A549 treated with RU486 at 1 μM for 4 hours (cell line): ENCODE data around the gene FBXL16. TPM values are rescaled to one million over a fixed set of nuclear protein-coding genes. Genes with fewer than 3 reads are reported as not detected.

ENCODE experiments used
- total RNA-seq: library from RNA; stranded (reverse); fragments of 200-300 nt; extraction: Qiagen RNA extraction; gene quantifications from 5 replicates; pipeline ENCODE4 v1.2.3, GENCODE V29; 2022; ENCODE audit warnings: low read depth

FBXL16 gene, protein sequence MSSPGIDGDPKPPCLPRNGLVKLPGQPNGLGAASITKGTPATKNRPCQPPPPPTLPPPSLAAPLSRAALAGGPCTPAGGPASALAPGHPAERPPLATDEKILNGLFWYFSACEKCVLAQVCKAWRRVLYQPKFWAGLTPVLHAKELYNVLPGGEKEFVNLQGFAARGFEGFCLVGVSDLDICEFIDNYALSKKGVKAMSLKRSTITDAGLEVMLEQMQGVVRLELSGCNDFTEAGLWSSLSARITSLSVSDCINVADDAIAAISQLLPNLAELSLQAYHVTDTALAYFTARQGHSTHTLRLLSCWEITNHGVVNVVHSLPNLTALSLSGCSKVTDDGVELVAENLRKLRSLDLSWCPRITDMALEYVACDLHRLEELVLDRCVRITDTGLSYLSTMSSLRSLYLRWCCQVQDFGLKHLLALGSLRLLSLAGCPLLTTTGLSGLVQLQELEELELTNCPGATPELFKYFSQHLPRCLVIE
- 1.7 to 3.4 TPM (median 2.9 TPM) in 5 replicates for total RNA-seq

DNA sequence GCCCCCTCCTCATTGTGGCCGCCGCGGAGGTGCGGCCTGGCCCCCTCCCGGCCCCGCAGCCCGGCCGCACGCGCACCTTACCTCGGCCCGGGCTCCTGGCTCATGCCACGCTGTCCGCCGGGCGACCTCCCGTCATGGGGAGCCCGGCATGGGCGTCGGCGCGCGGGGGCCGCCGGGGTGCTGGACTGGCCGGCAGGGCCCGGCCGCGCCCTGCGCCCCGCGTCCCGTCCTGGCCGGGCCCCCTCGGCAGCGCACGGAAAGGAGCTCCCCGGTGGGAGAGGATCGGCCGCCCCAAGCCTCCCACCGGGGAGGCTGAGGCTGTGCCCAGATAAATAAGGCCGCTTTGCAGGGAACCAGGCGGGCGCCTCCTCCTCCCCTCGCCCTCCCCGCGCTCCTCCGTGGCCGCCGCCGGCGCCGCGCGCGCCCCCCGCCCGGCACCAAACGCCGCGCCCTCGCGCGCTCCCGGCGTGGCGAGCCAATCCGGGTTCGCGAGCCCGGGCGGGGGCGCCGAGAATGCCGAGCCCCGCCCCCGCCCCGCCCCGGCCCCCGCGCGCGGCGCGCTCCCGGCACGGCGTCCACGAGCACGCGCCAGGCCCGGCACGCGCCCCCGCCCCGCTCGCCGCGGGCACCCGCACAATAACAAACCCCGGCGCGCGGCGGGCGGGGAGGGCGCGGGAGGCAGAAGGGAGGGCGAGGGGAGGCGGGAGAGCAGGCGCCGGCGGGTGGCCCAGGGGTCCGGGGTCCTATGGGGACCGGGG lies at the start of gene FBXL16:
FBXL16 (minus strand) TSS at position 371 of the 758 bp plus-strand sequence. CDS start 8,396 bp downstream, outside the sequence.

DNA sequence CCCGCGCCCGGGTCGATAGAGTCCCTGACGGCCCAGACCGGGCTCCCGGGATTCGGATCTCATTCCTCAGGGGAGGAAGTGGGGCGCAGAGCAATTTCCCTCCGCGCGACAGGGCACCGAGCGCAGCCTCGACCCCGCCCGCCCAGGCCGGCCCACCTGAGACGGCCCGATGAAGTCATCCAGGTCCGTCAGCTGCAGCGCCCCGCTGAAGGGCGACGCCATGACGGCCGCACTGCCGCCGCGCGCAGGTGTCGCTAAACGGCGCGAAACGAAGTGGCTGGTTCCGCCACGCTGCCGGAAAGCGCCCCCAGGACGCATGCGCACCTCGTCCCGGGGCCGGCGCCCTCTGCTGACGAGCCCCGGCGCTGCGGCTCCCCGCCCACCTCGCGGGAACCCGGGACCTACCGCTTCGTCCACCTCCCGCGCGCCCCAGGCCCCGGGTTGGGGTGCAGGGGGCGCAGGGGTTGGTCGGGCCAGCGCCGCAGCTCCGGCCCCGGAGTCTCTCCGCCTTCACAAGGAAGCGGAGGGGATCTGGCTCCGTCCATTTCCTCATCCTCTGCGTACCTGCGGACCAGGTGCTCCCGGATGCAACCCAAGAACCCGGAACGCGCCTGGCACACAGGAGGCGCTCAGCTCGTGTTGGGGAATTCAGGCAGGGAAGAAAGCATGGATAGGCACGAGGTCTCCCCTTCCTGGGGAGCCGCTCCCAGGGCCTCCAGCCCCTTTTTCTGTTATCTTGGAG lies 35.3 kb upstream of the FBXL16 start, which contains the start of gene CIAO3:
CIAO3 (minus strand) TSS at position 234 of the 742 bp plus-strand sequence; CDS start at position 222, 12 bp downstream.

DNA sequence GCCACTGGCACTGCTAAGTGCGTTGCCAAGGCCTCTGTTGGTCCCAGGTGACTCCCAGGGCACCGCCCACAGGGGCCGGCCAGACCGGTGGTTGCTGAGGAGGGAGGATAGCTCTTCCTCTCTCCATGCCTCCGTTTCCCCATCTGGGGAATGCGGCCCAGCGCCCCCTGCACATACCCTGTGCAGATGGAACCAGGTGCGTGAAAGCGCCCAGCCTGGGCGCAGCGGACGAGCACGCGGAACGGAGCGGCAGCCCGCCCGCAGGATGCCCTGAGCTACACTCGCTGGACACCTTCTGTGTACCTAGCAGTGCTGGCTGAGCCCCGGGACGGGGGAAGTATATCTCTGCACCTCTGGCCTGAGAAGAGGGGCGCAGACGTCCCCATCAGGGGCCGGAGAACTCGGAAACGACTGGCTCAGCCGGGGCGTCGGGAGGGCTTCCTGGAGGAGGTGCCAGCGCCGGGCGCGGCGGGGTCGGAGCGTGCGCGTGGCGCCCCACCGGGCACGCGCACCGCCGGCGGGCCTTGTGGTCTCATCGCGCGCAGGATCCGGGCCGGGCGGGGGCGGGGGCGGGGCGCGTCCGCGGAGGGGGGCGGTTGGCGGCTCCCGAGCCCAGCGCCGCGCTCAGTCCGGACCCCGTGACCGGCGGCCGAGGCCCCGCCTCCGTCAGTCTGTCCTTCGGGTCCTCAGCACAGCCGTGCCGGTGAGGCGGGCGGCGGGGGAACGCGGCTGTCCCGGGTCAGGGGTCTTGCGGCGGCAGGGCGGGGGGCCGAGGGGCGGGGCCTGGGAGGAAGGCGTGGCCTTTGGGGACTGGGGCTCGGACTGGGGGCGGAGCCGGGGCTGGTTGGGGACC lies 21.1 kb upstream of the FBXL16 start, which contains the start of the genes CCDC78 and HAGHL:
CCDC78 (minus strand) TSS at position 6 of the 853 bp plus-strand sequence. CDS start 76 bp downstream, outside the sequence.
HAGHL (plus strand) TSS at position 669 of the 853 bp plus-strand sequence. CDS start 404 bp downstream, outside the sequence.

DNA sequence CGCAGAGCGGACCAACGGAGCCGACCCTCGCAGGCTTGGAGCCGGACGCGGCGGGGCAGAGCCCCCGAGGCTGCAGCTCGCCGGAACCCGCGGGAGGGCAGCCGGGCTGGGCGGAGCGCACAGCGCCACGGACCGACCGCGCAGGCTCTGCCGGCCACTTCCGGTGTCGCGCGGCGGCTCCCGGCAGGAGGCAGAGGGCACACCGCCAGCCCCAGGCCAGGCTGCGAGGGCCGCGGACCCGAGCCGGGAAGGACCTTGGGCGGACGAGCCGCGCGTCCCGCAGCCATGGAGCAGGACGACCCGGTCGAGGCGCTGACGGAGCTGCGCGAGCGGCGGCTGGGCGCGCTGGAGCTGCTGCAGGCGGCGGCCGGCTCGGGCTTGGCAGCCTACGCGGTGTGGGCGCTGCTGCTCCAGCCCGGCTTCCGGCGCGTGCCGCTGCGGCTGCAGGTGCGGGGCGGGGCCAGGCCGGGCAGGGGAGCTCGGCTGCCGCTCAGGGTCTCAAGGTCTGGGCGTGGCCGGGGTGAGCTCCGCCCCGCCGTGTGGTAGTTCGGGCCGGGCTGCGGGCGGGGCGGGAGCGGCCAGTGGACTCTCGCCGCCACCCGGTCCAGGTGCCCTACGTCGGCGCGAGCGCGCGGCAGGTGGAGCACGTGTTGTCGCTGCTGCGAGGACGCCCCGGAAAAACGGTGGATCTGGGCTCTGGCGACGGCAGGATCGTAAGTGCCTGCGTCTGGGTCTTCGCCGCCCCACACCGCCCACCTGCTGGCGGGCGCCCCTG lies 15.6 kb upstream of the FBXL16 start, which contains the start of gene ANTKMT:
ANTKMT (plus strand) TSS at position 157 of the 775 bp plus-strand sequence; CDS start at position 286, 129 bp downstream.

DNA sequence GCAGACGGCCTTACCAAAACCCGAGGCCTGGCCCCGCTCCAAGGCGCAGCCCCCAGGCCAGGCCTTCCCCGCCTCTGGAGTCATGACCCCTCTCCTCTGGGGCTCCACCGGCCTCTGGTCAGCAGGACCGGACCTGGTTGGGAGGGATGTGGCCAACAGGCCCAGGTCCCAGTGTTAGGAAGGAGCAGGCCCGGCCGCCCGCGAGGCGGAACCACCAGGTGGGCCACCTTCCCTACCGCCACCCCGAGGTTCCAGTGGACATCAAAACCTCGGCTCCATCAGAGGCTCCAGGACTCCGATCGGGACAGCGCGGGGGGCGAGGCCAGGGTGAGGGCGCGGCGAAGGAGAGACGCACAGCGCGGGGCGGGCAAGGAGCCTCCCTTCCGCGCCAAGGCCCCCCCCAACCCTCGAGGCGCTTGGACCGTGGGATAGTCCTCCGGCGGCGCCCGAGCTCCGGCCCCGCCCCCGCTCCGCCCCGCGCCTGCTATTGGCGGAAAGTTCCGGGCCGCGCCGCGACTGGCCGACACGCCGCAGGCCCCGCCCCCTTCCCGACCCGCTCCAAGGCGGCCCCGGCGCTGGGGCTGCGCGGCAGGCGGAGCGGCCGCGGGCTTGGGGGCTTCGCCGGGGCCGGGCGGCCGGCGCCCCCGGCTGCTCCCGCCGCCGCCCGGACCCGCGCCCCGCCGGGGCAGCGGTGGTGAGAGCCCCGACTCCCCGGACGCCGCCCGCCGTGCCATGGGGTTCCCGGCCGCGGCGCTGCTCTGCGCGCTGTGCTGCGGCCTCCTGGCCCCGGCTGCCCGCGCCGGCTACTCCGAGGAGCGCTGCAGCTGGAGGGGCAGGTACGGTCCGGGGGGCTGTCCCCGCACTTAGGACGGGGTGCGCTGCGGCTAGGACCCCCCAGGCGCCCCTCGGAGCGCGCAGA lies 9.2 kb upstream of the FBXL16 start, which contains the start of gene METRN:
METRN (plus strand) TSS at position 561 of the 919 bp plus-strand sequence; CDS start at position 733, 172 bp downstream.

DNA sequence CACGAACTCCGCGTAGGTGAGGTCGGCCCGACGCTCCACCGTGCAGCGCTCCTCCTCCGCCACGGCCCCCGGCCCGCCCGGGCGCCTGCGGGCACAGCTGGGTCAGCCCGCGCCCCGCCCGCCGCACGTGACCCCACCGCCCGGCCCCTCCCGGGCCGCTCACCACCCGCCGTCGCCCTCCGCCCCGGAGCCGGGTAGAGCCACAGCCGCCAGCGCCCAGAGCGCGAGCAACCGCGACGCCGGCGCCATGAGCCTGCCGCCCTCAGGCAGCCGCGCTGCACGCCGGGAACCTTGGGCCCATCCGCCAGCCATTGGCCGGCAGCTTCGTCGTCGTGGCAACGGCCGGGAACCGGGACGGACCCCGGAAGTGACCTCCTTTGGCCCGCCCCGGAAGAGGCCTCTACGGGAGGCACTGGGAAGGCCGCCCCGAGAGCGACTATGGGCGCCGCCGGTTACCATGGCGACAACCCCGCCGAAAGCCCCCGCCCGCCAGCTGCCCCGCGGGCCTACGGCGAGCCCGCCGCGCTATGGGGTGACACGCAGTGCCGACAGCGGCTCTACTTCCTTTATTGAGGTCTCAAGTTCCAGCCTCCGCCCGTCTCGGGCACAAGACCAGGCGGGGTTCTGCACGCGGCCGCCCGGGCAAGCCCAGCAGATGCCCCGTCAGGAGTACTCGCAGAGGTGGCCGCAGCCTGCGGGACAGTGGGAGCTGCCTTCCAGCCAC lies 21.4 kb downstream of the FBXL16 start, which contains the start of gene JMJD8:
JMJD8 (minus strand) TSS at position 264 of the 724 bp plus-strand sequence; CDS start at position 249, 15 bp downstream.

DNA sequence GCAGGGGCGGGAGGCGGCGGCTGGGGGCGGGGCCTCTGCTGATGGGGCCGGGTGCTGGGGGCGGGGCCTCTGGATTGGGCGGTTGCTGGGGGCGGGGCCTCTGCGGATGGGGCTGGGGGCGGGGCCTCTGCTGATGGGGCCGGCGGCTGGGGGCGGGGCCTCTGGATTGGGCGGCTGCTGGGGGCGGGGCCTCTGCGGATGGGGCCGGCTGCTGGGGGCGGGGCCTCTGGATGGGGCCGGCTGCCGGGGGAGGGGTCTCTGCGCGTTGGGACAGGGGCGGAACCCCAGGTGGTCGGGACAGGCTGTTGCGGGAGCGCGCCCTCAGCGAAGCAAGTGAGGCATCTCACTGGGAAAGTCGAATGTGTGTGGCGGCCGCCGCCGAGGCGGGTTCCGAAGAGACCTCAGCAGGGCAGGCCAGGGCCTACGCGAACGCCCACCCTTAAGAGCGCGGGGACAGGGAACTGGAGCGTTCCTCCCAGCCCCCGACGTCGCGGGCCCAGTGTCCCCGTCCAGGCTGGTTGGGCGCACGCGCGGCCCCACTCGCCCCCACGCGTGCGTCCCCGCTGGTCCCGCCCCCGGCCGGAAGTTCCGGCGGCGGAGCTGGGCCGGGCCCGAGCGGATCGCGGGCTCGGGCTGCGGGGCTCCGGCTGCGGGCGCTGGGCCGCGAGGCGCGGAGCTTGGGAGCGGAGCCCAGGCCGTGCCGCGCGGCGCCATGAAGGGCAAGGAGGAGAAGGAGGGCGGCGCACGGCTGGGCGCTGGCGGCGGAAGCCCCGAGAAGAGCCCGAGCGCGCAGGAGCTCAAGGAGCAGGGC lies 25.6 kb downstream of the FBXL16 start, which contains the start of gene STUB1:
STUB1 (plus strand) TSS at position 597 of the 811 bp plus-strand sequence; CDS start at position 713, 116 bp downstream.

DNA sequence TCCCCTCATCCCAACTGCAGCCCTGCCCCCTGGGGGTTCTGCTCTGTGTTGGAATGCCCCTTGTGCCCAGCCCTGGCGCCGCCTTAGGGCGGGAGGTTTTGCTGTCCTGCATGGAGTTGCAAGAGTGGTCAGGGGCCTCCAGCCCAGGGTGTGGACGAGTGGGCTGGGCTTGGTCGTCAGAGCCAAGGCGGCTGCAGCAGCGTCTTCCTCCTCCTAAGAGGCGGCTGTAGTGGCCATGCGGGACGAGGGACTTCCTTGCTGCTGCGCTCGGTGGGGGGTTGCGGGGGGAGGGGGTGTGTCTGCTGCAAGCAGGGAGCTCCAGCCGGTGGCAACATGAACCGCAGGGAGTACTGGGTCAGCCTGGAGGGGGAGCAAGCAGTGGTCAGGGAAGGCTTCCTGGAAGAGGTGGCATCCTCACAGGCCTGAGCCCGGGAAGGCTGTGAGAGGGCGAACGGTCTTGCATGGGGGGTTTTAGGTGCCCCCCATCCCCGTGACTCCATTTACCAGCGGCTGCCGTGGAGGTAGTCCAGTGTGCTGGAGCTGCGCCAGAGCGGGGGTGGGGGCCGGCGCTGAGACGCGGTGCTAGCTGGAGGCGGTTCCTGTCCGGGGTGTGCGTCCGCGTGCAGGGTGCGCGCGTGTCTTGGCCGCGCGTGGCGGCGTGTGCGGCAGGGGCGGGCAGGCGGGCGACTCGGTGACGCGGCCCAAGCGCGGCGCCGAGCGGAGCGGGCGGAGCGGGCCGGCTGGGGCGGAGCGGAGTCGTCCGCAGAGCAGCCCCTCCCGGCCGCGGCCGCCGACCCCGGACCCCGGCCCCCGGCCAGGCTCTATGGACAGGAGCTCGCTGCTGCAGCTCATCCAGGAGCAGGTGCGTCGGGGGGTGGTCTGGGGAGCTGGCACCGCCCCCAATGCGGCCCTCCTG lies 30.4 kb downstream of the FBXL16 start, which contains the start of gene RHBDL1:
RHBDL1 (plus strand) TSS at position 704 of the 916 bp plus-strand sequence; CDS start at position 824, 120 bp downstream.

DNA sequence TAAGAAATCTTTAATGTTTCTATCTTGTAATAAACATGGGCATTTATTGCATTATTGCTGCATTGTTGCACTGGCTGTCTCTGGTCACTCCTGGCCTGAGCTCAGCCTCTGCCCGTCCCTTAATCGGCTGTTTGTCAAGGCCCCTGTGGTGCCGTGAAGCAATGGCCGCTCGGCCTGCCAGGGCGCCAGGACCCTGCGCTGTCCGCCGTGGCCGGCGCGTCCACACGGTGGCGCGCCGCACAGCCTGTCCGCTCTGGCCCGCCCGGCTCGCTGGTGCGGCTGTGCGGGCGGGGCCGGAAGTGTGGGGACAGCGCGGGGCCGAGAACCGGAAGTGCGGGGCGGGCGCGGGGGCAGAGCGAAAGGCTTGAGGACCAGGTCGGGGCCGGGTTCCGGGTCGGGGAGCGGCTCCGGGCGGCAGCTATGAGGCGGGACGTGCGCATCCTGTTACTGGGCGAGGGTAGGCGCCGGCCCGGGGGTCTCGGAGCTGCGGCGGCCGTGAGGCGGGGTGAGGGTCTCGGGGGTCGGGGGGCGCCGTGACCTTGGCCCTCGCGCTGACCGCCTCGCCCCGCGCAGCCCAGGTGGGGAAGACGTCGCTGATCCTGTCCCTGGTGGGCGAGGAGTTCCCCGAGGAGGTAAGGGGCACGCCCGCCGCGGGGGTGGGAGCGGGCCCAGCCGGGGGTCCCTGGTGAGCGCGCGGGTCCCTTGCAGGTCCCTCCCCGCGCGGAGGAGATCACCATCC lies 37.7 kb downstream of the FBXL16 start, which contains the start of gene RHOT2:
RHOT2 (plus strand) TSS at position 353 of the 739 bp plus-strand sequence; CDS start at position 421, 68 bp downstream.

DNA sequence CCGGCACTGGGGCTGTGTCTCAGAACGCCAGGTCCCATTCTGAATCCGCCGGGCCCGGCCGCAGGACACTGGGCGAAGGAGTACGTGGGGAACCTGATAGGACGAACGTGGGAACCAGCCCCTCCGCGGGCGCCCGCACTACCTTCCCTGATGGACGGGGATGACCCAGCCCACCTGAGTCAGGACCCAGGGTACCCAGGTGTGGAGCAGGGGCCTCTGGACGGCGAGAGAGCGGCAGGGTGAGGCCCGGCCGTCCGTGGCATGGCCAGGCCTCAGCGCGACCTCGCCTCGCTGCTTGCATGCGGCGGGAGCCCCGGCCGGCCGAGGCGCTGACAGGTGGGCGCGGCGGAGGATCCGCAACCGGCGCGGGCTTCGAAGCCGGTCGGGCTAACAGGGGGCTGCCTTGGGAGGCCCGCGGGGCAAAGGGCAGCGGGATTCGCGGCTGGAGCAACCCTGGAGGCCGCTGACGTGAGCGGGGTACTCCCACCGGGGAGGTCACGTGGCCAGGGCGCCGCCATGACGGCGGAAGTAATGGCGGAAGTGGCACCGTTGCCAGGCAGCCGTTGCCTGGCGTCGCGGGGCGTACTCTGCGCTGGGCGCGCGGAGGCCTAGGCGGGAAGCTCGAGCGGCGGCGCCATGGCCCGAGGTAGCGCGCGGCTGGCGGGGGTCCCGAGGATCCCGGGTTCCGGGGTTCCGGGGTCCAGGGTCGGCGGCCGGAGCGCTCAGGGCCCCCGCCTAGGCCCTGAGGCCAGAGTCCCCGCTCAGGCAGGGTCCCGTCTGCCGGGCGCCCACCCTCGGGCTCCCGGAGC lies 56.6 kb downstream of the FBXL16 start, which contains the start of gene WDR90:
WDR90 (plus strand) TSS at position 585 of the 809 bp plus-strand sequence; CDS start at position 637, 52 bp downstream.

